ENCODE results near the gene CNTNAP2.

Gene CNTNAP2

GRCh38 chr7:147376192-147376591 lies 1259.6 kb downstream of the CNTNAP2 start:
- DNase-seq, result no peak

- DNase-seq, result no peak
Observed at GRCh38 chr7:147380926-147381325, 1264.3 kb downstream of the CNTNAP2 start.

- no peak for DNase-seq
Observed at GRCh38 chr7:147394329-147394728, 1277.7 kb downstream of the CNTNAP2 start.

GRCh38 chr7:147400221-147400689 lies 1283.7 kb downstream of the CNTNAP2 start:
- no peak for DNase-seq

GRCh38 chr7:147400925-147401324 lies 1284.3 kb downstream of the CNTNAP2 start:
- no peak for DNase-seq

- DNase-seq, result no peak
Observed at GRCh38 chr7:147405621-147406020, 1289.0 kb downstream of the CNTNAP2 start.

GRCh38 chr7:147406521-147407135 lies 1290.0 kb downstream of the CNTNAP2 start:
- DNase-seq, result no peak

GRCh38 chr7:147411096-147411495 lies 1294.5 kb downstream of the CNTNAP2 start:
- DNase-seq, result no peak

GRCh38 chr7:147412109-147412508 lies 1295.5 kb downstream of the CNTNAP2 start:
- no peak for DNase-seq

GRCh38 chr7:147412782-147413556 lies 1296.4 kb downstream of the CNTNAP2 start:
- DNase-seq, result no peak

- no peak for DNase-seq
Observed at GRCh38 chr7:147413557-147413870, 1296.9 kb downstream of the CNTNAP2 start.

- DNase-seq, result no peak
Observed at GRCh38 chr7:147415991-147416390, 1299.4 kb downstream of the CNTNAP2 start.

- DNase-seq, result no peak
Observed at GRCh38 chr7:147418966-147419365, 1302.4 kb downstream of the CNTNAP2 start.

- no peak for DNase-seq
Observed at GRCh38 chr7:147423875-147424274, 1307.3 kb downstream of the CNTNAP2 start.

- DNase-seq, result no peak
Observed at GRCh38 chr7:147428075-147428474, 1311.5 kb downstream of the CNTNAP2 start.

GRCh38 chr7:147429961-147430360 lies 1313.4 kb downstream of the CNTNAP2 start:
- DNase-seq, result no peak

- peak in 17 of 51 donors; percentile 2 to 53 (median 15) for DNase-seq
Observed at GRCh38 chr7:147432079-147432478, 1315.5 kb downstream of the CNTNAP2 start.

- DNase-seq, result no peak
Observed at GRCh38 chr7:147432576-147432975, 1316.0 kb downstream of the CNTNAP2 start.

- DNase-seq, result no peak
Observed at GRCh38 chr7:147436718-147437117, 1320.1 kb downstream of the CNTNAP2 start.

GRCh38 chr7:147438216-147438615 lies 1321.6 kb downstream of the CNTNAP2 start:
- no peak for DNase-seq

GRCh38 chr7:147443942-147444341 lies 1327.3 kb downstream of the CNTNAP2 start:
- DNase-seq, result no peak

GRCh38 chr7:147452816-147453215 lies 1336.2 kb downstream of the CNTNAP2 start:
- no peak for DNase-seq

GRCh38 chr7:147465223-147465622 lies 1348.6 kb downstream of the CNTNAP2 start:
- no peak for DNase-seq
